HEK293T (cell line): ENCODE data around the gene CD226.
"Not testable (repeated sequence)": the region's sequence is repeated elsewhere in the genome, so short reads cannot be mapped to it uniquely, and the experiment has no call there.

Experiments
- CTCF ChIA-PET: fragments of 350-600 bp; formaldehyde crosslinking; extraction: SDS; loops from one replicate; lab custom pipeline; 2021; ENCODE audit warnings: antibody characterized with exemption, inconsistent platforms; lab: Yijun Ruan, JAX
- POLR2A ChIA-PET: fragments of 350-600 bp; formaldehyde crosslinking; extraction: SDS; loops from one replicate; lab custom pipeline; 2020; ENCODE audit warnings: antibody characterized with exemption, inconsistent platforms; lab: Yijun Ruan, JAX
- DNase-seq: peaks from one replicate; pipeline ENCODE4 v3.0.0; 2012; ENCODE audit warnings: mixed read lengths; ENCODE audit errors: extremely low spot score
- ARNT ChIP-seq: fragments of 450-650 bp; IDR thresholded peaks from 2 replicates; pipeline ENCODE4 v1.6.1; 2017; ENCODE audit warnings: mild to moderate bottlenecking
- BHLHE40 ChIP-seq: fragments of 450-650 bp; IDR thresholded peaks from 2 replicates; pipeline ENCODE4 v1.6.1; 2016; ENCODE audit warnings: mild to moderate bottlenecking, moderate library complexity, borderline replicate concordance
- CTBP1 ChIP-seq: fragments of 450-650 bp; IDR thresholded peaks from 2 replicates; pipeline ENCODE4 v1.6.1; 2016; ENCODE audit warnings: borderline replicate concordance
- ELF4 ChIP-seq: fragments of 450-650 bp; IDR thresholded peaks from 2 replicates; pipeline ENCODE4 v1.6.1; 2017; ENCODE audit warnings: antibody characterized with exemption
- FOXA1 ChIP-seq: fragments of 450-650 bp; IDR thresholded peaks from 2 replicates; pipeline ENCODE4 v1.6.1; 2016; ENCODE audit warnings: mild to moderate bottlenecking
- FOXK2 ChIP-seq: fragments of 450-650 bp; IDR thresholded peaks from 2 replicates; pipeline ENCODE4 v1.6.1; 2016; ENCODE audit warnings: mild to moderate bottlenecking
- FOXM1 ChIP-seq: fragments of 450-650 bp; IDR thresholded peaks from 2 replicates; pipeline ENCODE4 v1.6.1; 2017; ENCODE audit warnings: mild to moderate bottlenecking, borderline replicate concordance
- HDGF ChIP-seq: fragments of 450-650 bp; IDR thresholded peaks from 2 replicates; pipeline ENCODE4 v1.6.1; 2017; ENCODE audit warnings: antibody characterized with exemption, borderline replicate concordance
- L3MBTL2 ChIP-seq: fragments of 450-650 bp; conservative IDR thresholded peaks from 2 replicates; pipeline ENCODE4 v1.6.1; 2016; ENCODE audit warnings: mild to moderate bottlenecking
- LEF1 ChIP-seq: fragments of 450-650 bp; IDR thresholded peaks from 2 replicates; pipeline ENCODE4 v1.6.1; 2017; ENCODE audit warnings: mild to moderate bottlenecking, borderline replicate concordance
- NFRKB ChIP-seq: fragments of 450-650 bp; IDR thresholded peaks from 2 replicates; pipeline ENCODE4 v1.6.1; 2016; ENCODE audit warnings: mild to moderate bottlenecking, moderate library complexity
- SP1 ChIP-seq: fragments of 450-650 bp; IDR thresholded peaks from 2 replicates; pipeline ENCODE4 v1.6.1; 2017
- SUZ12 ChIP-seq: fragments of 450-650 bp; IDR thresholded peaks from 2 replicates; pipeline ENCODE4 v1.6.1; 2016; ENCODE audit warnings: mild to moderate bottlenecking
- TARDBP ChIP-seq: fragments of 450-650 bp; IDR thresholded peaks from 2 replicates; pipeline ENCODE4 v1.6.1; 2016
- ZNF384 ChIP-seq: fragments of 450-650 bp; IDR thresholded peaks from 2 replicates; pipeline ENCODE4 v1.6.1; 2016
- TF ChIP-seq, protein P1 (sequence below): fragments of 450-650 bp; IDR thresholded peaks from 2 replicates; pipeline ENCODE4 v1.6.1; 2016

Gene CD226

DNA sequence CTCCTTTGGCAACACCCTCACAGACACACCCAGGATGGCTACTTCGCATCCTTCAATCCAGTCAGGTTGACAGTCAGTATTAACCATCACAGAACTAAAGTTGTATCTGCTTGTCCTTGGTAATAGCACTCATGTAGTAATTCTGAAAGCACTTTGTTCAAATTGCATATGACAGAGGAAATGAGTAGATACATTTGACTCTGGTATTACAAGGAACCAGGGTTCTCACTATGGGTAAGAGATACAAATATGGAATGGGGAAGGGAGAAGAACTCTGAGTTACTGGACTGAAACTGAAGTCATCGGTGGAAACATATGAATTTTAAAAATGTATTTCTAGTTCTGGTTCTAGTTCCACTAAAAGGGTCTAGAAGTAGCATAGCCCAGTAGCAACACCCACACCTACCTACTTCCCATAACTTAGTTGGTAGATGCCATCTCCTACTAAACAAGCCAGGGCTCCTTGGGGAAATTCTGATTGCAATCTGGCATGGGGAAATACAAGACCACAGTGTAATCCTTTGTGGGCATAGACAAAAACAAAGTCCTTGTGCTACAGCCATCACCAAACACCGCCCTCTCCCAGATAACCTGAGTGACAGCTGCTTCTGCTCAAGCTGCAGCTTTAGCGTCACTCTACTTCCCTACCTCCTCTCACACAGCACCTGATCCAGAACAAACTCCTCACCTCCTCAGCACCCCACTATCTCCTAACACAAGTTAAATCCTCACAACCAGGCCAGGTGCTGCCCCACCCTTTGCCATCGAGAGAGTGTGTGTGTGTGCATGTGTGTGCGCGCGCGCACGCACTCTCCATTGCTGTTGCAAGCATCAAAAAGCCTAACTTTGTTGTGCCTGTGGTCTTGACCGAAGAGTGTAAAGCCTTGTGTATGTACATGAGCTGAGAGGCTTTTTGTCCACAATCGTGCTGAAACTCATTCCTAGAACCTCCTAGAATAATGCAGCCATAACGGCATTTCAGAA is 31.4 kb upstream of the CD226 start:
- no peak for DNase-seq
- POLR2A ChIA-PET = no interaction called here
- TF ChIP-seq L3MBTL2 = no peak
- no peak for TF ChIP-seq LEF1
- CTCF ChIA-PET = no interaction called here

DNA sequence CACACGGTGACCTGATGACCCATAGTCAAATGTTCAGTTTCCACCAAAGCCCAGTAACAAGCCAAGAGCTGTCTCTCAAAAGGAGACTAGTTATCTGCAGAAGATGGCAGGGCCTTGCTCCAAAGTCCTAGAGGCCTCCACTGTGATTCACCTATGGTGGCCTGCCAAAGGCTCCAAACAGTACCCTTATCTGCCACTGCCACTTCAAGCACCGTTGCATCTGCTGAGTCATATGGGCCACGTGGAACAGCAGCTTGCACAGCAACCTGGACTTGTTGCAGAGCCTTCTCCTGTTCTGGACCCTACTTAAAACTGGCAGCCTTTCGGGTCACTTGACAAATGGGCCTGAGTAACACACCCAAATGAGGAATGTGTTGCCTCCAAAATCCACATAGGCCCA is 27.6 kb upstream of the CD226 start:
- POLR2A ChIA-PET, CTCF ChIA-PET, DNase-seq: not testable (repeated sequence)

DNA sequence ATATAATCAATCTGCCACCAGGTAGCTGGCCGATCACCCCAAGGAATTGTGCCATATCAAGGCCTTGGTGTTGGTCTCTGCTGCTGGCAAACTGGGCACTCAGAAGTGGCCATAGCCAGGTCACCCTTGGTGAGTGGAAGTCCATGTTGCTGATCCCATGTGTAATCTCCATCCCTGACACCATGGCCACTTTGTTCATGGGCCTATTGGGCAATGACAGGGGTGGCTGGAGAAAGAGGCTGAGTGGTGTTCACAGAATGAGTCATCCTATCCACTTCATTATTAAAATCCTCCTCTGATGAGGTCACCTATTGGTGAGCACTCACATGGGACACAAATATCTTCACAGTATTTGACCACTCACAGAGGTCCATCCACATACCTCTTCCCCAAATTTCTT is 26.7 kb upstream of the CD226 start:
- CTCF ChIA-PET = no interaction called here
- DNase-seq = no peak
- TF ChIP-seq ELF4 = no peak
- no peak for TF ChIP-seq TARDBP
- no peak for TF ChIP-seq ARNT
- no peak for TF ChIP-seq NFRKB
- TF ChIP-seq L3MBTL2 = no peak
- no peak for TF ChIP-seq HDGF
- no peak for TF ChIP-seq FOXK2
- no peak for TF ChIP-seq CTBP1
- no peak for TF ChIP-seq SUZ12
- TF ChIP-seq FOXA1 = no peak
- no peak for TF ChIP-seq LEF1
- no peak for TF ChIP-seq ZNF384
- TF ChIP-seq FOXM1 = no peak
- TF ChIP-seq, protein P1, sequence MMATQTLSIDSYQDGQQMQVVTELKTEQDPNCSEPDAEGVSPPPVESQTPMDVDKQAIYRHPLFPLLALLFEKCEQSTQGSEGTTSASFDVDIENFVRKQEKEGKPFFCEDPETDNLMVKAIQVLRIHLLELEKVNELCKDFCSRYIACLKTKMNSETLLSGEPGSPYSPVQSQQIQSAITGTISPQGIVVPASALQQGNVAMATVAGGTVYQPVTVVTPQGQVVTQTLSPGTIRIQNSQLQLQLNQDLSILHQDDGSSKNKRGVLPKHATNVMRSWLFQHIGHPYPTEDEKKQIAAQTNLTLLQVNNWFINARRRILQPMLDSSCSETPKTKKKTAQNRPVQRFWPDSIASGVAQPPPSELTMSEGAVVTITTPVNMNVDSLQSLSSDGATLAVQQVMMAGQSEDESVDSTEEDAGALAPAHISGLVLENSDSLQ = no peak
- TF ChIP-seq BHLHE40 = no peak
- POLR2A ChIA-PET = no interaction called here

- ChIA-PET CTCF (no interaction called here), POLR2A (no interaction called here)
- no peak for DNase-seq
- TF ChIP-seq ELF4 = no peak
- no peak for TF ChIP-seq BHLHE40
- no peak for TF ChIP-seq ZNF384
- no peak for TF ChIP-seq LEF1
- no peak for TF ChIP-seq L3MBTL2
- TF ChIP-seq FOXK2 = no peak
- TF ChIP-seq CTBP1 = no peak
- no peak for TF ChIP-seq HDGF
- no peak for TF ChIP-seq TARDBP
- no peak for TF ChIP-seq NFRKB
- no peak for TF ChIP-seq FOXA1
- TF ChIP-seq SUZ12 = no peak
- no peak for TF ChIP-seq ARNT
- TF ChIP-seq, protein P1 = no peak
Observed at GRCh38 chr18:69969491-69969890, 21.8 kb upstream of the CD226 start.

DNA sequence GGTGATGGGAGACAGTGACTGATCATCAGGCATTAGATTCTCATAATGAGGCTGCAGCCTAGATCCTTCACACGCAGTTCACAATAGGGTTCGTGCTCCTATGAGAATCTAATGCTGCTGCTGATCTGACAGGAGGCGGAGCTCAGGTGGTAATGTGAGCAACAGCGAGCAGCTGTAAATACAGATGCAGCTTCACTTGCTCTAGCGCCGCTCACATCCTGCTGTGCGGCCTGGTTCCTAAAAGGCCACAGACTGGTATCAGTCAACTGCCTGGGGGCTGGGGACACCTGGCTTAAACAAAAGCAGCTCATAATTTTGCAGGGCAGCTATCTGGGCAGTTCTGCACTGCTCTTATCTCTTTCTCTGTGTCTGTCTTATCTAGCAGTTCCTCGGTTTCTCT is 20.4 kb upstream of the CD226 start:
- TF ChIP-seq L3MBTL2 = no peak
- no peak for TF ChIP-seq SP1
- no peak for TF ChIP-seq TARDBP
- no peak for DNase-seq
- ChIA-PET CTCF (no interaction called here), POLR2A (no interaction called here)

- DNase-seq = no peak
- TF ChIP-seq FOXK2 (no peak), FOXM1 (no peak), SP1 (no peak), ELF4 (no peak), HDGF (no peak), ARNT (no peak), FOXA1 (no peak), NFRKB (no peak), LEF1 (no peak), L3MBTL2 (no peak), CTBP1 (no peak), TARDBP (no peak), ZNF384 (no peak), SUZ12 (no peak)
- TF ChIP-seq, protein P1 = no peak
- POLR2A ChIA-PET = no interaction called here
- CTCF ChIA-PET = interaction anchor here (0.6 kb wide), 1 partner anchor 356 kb away, joined by 8 read pairs; no protein-coding TSS in a partner anchor
Observed at GRCh38 chr18:69963196-69963595, 15.5 kb upstream of the CD226 start.

DNA sequence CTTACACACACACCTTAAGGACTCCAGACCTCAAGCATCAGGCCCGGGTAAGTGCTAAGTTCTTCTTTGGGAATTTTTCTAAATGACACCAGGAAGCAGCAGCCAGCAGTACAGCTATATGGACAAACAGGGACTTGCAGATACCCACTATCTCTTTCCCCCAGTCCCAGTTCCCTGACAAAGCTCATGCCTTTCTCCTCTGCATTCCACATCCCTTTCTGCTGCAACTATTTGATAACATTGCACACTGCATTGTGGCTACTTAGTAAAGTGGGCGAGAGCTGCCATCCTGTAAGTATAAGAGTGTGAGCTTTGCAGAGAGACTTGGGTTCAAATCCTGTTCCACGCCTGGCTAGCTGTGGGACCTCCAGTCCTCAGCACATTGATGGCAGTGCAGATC is 14.0 kb upstream of the CD226 start:
- no peak for DNase-seq
- ChIA-PET POLR2A (no interaction called here), CTCF (no interaction called here)

More for the DNA sequence above, 14.0 kb upstream of the CD226 start:
- no peak for TF ChIP-seq FOXA1
- no peak for TF ChIP-seq ZNF384
- TF ChIP-seq L3MBTL2 = no peak
- TF ChIP-seq NFRKB = no peak
- TF ChIP-seq SP1 = no peak
- no peak for TF ChIP-seq SUZ12
- no peak for TF ChIP-seq TARDBP
- TF ChIP-seq BHLHE40 = no peak
- TF ChIP-seq FOXK2 = no peak
- no peak for TF ChIP-seq HDGF
- TF ChIP-seq FOXM1 = no peak
- TF ChIP-seq CTBP1 = no peak
- TF ChIP-seq ARNT = no peak
- TF ChIP-seq, protein P1 = no peak
